Breast epithelium (tissue), 4 donors: ENCODE measurements around the gene CCDC106. TPM values are rescaled to one million over a fixed set of nuclear protein-coding genes. Genes with fewer than 3 reads are reported as not detected.

Experiments
- DNase-seq, 2 donors: peaks; one replicate each; pipeline ENCODE4 v3.0.0-alpha.2; 2019; ENCODE audit warnings: low spot score in 2 of 2
- H3K27ac ChIP-seq, 2 donors: fragments of 200-600 bp; sonication (generic) in 1 of 2; one replicate each; pipeline ENCODE4 v1.5.1; 2016 to 2019; ENCODE audit warnings: mild to moderate bottlenecking in 1 of 2
- H3K27me3 ChIP-seq, 2 donors: fragments of 200-600 bp; sonication (generic) in 1 of 2; one replicate each; pipeline versions ENCODE4 v1.5.1 to v1.6.0; 2017 to 2019; ENCODE audit warnings: control low read depth in 1 of 2, mild to moderate bottlenecking in 1 of 2
- H3K36me3 ChIP-seq: fragments of 200-600 bp; one replicate; pipeline ENCODE4 v1.5.1; 2019
- H3K4me1 ChIP-seq, 2 donors: fragments of 200-600 bp; sonication (generic); one replicate each; pipeline ENCODE4 v1.5.1; 2016 to 2019; ENCODE audit warnings: control low read depth in 1 of 2
- H3K4me3 ChIP-seq, 3 donors: fragments of 200-600 bp; sonication (generic); 1 replicate in 2 of 3; 2 replicates in 1 of 3; pipeline ENCODE4 v1.5.1; 2016 to 2019; ENCODE audit warnings: mild to moderate bottlenecking in 3 of 3, moderate library complexity in 2 of 3
- H3K9me3 ChIP-seq, 2 donors: fragments of 200-600 bp; sonication (generic) in 1 of 2; one replicate each; pipeline ENCODE4 v1.5.1; 2016 to 2019; ENCODE audit warnings: control low read depth in 1 of 2
- CTCF ChIP-seq, 3 donors: fragments of 450-650 bp; IDR thresholded peaks; one replicate each; pipeline ENCODE4 v1.5.1; 2016 to 2017; ENCODE audit warnings: antibody characterized with exemption in 3 of 3, mild to moderate bottlenecking in 3 of 3, moderate library complexity in 3 of 3
- POLR2A ChIP-seq: fragments of 450-650 bp; IDR thresholded peaks from one replicate; pipeline ENCODE4 v1.6.1; 2016; ENCODE audit warnings: antibody characterized with exemption, mild to moderate bottlenecking, moderate library complexity
- POLR2AphosphoS5 ChIP-seq, 3 donors: sonication (generic); formaldehyde crosslinking; IDR thresholded peaks; one replicate each; pipeline ENCODE4 v1.6.1; 2017; ENCODE audit warnings: antibody characterized with exemption in 3 of 3
- intact Hi-C: fragments of 100-400 bp; cut with DNase I; formaldehyde crosslinking; loops from one replicate; pipeline ENCODE4 v1.15.1; 2023; ENCODE audit warnings: low total_unique reads
- total RNA-seq, 3 donors: library from RNA; depleted of rRNA; stranded (reverse); fragments of >200 nt; gene quantifications; one replicate each; pipeline ENCODE4 v1.1.0, GENCODE V29; 2016

The CCDC106 gene
- total RNA-seq, 3 donors from 2014 or later = 7.9 to 10.5 (median 10.2) TPM

DNA sequence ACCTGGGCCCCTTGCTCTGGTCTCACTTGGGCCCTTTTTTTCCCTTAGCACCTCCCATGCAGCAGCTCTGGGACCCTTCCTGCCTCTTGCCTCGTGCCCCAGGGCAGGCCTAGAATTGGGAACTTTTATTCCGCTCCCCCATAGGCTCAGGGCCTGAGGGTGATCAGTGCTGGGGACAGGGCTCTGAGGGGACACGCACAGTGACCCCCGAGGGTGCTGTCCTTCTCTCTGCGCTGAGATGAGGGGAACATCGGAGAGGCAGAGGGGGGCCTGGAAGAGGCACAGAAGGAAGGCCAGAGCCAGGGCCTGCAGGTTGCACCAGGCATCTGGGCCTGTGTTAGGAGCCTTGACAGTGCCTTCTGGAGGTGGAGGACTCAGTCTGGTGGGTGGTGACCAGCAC lies 37.8 kb downstream of the CCDC106 start:
- no peak overlapping the region for H3K4me3 ChIP-seq
- no peaks in the 10 kb centered on the region for H3K9me3 ChIP-seq
- H3K27ac ChIP-seq = no peak overlapping the region
- H3K27me3 ChIP-seq = no peaks in the 10 kb centered on the region
- H3K4me1 ChIP-seq = no peaks in the 10 kb centered on the region
- H3K36me3 ChIP-seq = peaks cover 7% of the 10 kb centered on the region
- TF ChIP-seq POLR2AphosphoS5 (IDR thresholded peaks at IDR 0.05) (no peak), POLR2A (no peak), CTCF (IDR thresholded peaks at IDR 0.05) (no peak)
- intact Hi-C loops = no loop called here
- no peak for DNase-seq

DNA sequence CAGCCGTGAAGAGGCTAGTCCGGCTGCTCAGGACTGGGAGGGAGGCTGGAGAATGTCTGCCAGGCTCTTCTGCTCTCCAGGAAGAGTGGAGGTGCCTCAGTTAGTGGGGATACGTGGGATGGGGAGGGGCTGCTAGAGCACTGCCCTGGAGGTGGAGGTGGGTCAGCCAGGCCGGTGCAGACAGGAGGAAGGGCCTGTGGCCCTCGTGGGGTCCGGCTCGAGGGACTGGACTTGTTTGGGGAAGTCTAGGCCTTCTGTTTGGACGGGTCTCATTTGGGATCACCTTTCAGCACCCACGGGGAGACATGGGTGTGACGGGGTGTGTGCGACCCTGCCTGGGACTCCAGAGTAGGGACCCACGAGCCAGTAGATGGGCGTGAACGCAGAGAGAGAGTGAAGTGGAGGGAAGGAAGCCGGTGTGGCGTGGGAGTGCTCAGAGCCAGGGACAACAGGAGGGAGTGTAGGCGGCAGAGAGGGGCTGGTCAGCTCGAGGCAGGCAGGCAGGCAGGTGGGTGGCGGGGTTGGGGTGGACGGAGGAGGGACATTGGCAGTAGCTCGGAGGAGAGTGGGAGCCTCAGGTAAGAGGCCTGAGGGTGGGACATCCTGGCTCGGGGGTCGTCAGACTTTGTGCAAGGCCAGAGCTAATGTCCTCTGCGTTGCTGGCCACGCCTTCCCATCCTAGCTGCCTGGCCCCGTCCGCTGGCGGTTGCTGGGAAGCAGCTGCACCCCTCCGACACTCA lies 38.5 kb downstream of the CCDC106 start:
- peaks cover 7% of the 10 kb centered on the region for H3K36me3 ChIP-seq
- DNase-seq = no peak
- no peaks in the 10 kb centered on the region for H3K27me3 ChIP-seq
- H3K4me3 ChIP-seq = no peak overlapping the region
- intact Hi-C loops = no loop called here
- H3K27ac ChIP-seq = no peak overlapping the region
- no peak for TF ChIP-seq POLR2A
- TF ChIP-seq CTCF (IDR thresholded peaks at IDR 0.05) = no peak
- H3K9me3 ChIP-seq = no peaks in the 10 kb centered on the region
- H3K4me1 ChIP-seq = no peaks in the 10 kb centered on the region

DNA sequence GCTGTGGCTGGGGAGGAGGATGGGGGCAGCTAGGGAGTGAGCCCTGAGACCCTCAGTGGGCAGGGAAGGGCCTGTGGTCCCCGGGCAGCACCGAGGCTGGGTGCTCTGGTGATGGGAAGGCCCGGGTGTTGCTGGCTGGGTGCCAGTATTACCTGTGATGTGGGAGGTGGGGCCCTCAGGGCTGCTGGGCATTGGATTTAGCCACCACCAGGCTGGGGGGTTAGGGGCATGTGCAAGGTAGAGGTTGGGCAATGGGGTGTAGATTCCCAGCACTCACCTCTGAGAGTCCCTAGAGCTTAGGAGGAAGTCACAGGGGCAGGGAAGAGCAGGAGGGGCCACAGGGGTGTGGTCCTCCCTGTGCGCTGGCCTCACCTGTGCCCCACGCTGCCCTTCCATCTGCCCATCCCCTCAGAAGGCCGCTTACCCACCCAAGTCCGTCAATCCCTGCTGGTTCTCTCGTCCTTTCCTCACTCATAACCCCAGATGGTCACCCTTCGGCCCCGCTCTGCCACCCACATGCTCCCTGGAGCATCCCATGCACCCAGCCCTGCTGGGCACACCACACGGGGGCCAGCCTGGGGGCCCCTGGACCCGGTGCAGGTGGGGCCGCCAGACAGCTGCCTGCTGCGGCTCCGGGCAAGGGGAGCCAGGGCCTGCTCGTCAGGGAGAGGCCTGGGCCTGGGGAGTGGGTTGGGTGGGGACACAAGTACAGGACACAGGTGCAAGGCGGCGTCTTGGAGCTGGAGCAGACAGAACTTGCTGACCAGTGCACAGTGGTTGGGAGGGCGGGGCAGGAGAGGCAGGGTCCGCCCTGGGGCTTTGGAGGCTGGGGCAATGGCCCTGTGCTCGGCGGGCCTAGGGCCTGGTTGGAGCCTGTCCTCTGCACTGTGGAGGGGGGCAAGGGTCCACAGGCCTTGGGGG lies 39.5 kb downstream of the CCDC106 start:
- no peak for TF ChIP-seq POLR2A
- H3K36me3 ChIP-seq = peaks cover 7% of the 10 kb centered on the region
- no peak for DNase-seq
- H3K9me3 ChIP-seq = no peaks in the 10 kb centered on the region
- intact Hi-C loops = no loop called here
- no peak overlapping the region for H3K4me3 ChIP-seq
- no peaks in the 10 kb centered on the region for H3K27me3 ChIP-seq
- no peaks in the 10 kb centered on the region for H3K4me1 ChIP-seq
- H3K27ac ChIP-seq = no peak overlapping the region

DNA sequence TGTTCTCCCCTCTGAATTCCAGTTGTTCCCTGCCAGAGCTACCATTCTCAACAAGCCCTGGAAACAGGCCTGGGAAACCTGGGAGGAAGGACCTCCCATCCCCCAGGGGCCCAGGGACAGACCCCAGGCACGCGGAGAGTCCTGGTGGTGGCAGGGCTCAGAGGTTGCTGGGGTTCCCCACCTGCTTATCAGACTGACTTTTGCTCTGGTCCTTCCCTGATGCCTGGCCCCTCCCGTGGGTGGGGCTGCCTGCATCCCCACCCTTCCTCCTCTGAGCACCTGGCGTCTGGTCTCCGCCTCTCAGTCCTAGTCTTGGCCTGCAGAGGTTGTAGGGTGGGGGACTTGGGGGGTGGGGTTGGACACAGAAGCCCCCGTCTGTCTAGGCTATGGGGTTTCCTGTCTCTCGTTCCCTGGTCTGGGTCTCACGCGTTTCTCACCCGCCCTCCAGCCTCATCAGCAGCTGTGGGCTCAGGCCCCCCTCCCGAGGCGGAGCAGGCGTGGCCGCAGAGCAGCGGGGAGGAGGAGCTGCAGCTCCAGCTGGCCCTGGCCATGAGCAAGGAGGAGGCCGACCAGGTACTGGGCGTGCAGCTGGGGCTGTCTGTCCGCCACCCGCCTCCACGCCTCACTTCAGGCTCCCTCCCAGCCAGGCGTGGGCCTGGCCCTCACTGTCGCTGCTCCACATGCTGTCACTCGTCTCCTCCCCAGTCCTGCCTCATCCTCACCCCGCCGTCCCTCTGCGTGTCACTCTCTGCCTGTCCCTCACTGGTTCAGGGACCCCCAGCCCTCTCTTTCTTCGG lies 40.6 kb downstream of the CCDC106 start:
- Histone ChIP-seq H3K27me3 (no peaks in the 10 kb centered on the region), H3K27ac (no peak overlapping the region)

More for the DNA sequence above, 40.6 kb downstream of the CCDC106 start:
- Histone ChIP-seq H3K4me1 (no peaks in the 10 kb centered on the region), H3K36me3 (peaks cover 7% of the 10 kb centered on the region), H3K9me3 (no peaks in the 10 kb centered on the region), H3K4me3 (no peak overlapping the region)
- intact Hi-C loops = no loop called here
- TF ChIP-seq CTCF (IDR thresholded peaks at IDR 0.05) (no peak), POLR2AphosphoS5 (IDR thresholded peaks at IDR 0.05) (no peak), POLR2A (no peak)
- DNase-seq = no peak
